Activated CD4-positive, alpha-beta T cell treated with anti-CD3 and anti-CD28 coated beads for 36 hours (primary cell): Measurements from ENCODE around the gene BATF3. TPM values are rescaled to one million over a fixed set of nuclear protein-coding genes. Genes with fewer than 3 reads are reported as not detected.
"Not testable (repeated sequence)": the region's sequence is repeated elsewhere in the genome, so short reads cannot be mapped to it uniquely, and the experiment has no call there.

Source experiments
- ATAC-seq: fragments of 200-7000 bp; cut with Tn5 transposase; one replicate; pipeline ENCODE4 v1.10.0; 2021; ENCODE audit warnings: mild to moderate bottlenecking, moderate library complexity
- CTCF ChIA-PET: fragments of 350-600 bp; sonication (Branson Sonifier 250); formaldehyde crosslinking; loops from one replicate; lab custom pipeline; 2021; ENCODE audit warnings: antibody characterized with exemption; lab: Charles Lee
- POLR2A ChIA-PET: fragments of 350-600 bp; sonication (Branson Sonifier 250); formaldehyde crosslinking; loops from one replicate; lab custom pipeline; 2021; ENCODE audit warnings: antibody characterized with exemption, inconsistent platforms; lab: Charles Lee
- DNase-seq: peaks from one replicate; pipeline ENCODE4 v3.0.0-alpha.2; 2020
- H3K27ac Mint-ChIP-seq: one replicate; pipeline ENCODE4 v1.8.0; 2021; ENCODE audit warnings: mixed read lengths
- H3K27me3 Mint-ChIP-seq: one replicate; pipeline ENCODE4 v1.8.0; 2021; ENCODE audit warnings: mixed read lengths
- H3K36me3 Mint-ChIP-seq: one replicate; pipeline ENCODE4 v1.8.0; 2021; ENCODE audit warnings: low read depth, mixed read lengths
- H3K4me1 Mint-ChIP-seq: one replicate; pipeline ENCODE4 v1.8.0; 2021; ENCODE audit warnings: mixed read lengths
- H3K4me3 Mint-ChIP-seq: one replicate; pipeline ENCODE4 v1.8.0; 2021; ENCODE audit warnings: mild to moderate bottlenecking, moderate library complexity, mixed read lengths
- H3K9me3 Mint-ChIP-seq: one replicate; pipeline ENCODE4 v1.8.0; 2021; ENCODE audit warnings: low read depth, mixed read lengths
- intact Hi-C, 2 experiments: fragments of 100-400 bp; cut with DNase I in 1 of 2; cut with micrococcal nuclease in 1 of 2; formaldehyde crosslinking; loops; one replicate each; pipeline versions ENCODE4 v1.14.2 to v1.15.1; 2022 to 2024; cut with DNase I, micrococcal nuclease
- total RNA-seq, 2 experiments: library from RNA; stranded (reverse); gene quantifications; one replicate each; pipeline ENCODE4 v1.2.3, GENCODE V29; 2021

BATF3 gene
- total RNA-seq, 2 experiments from 2014 or later, result 129 to 149 TPM

- H3K9me3 Mint-ChIP-seq, result no peaks in the 10 kb centered on the region
- CTCF ChIA-PET, result interaction anchor here (0.6 to 3.8 kb wide), 51 partner anchors 9 to 331 kb away, joined by 3 to 88 read pairs (median 4); partner anchors contain the start of genes FLVCR1, NSL1 and TATDN3
- H3K27me3 Mint-ChIP-seq, result peaks cover 3% of the 10 kb centered on the region
- H3K4me1 Mint-ChIP-seq, result peaks cover 15% of the 10 kb centered on the region
- peak; percentile 91 for DNase-seq
- peak; percentile 98 for ATAC-seq
- POLR2A ChIA-PET, result interaction anchor here (0.6 to 1.3 kb wide), 7 partner anchors 19 to 323 kb away, joined by 3 to 6 read pairs (median 3); partner anchors contain the start of genes ATF3 and BATF3
- H3K27ac Mint-ChIP-seq, result peak overlapping the region; percentile 77
- peak overlapping the region; percentile 57 for H3K4me3 Mint-ChIP-seq
- intact Hi-C loops, result loop anchor here (1.0 to 5.0 kb wide), 8 partner anchors 34 to 330 kb away; partner anchors contain the start of genes BATF3 (in 1 of the 2) and FLVCR1 (in 1 of the 2)
- no peaks in the 10 kb centered on the region for H3K36me3 Mint-ChIP-seq
These were observed 34.2 kb downstream of the BATF3 start for GRCh38 chr1:212665241-212666115.

GRCh38 chr1:212664409-212665199, 35.0 kb downstream of the BATF3 start:
- Mint-ChIP-seq H3K4me3 (peak overlapping the region; percentile 57), H3K36me3 (no peaks in the 10 kb centered on the region), H3K27me3 (no peaks in the 10 kb centered on the region), H3K4me1 (peaks cover 15% of the 10 kb centered on the region), H3K27ac (no peak overlapping the region), H3K9me3 (no peaks in the 10 kb centered on the region)
- CTCF ChIA-PET, result interaction anchor here (0.5 to 3.8 kb wide), 51 partner anchors 9 to 332 kb away, joined by 3 to 88 read pairs (median 4); partner anchors contain the start of genes FLVCR1, NSL1 and TATDN3
- intact Hi-C loops, result loop anchor here (1.0 to 5.0 kb wide), 8 partner anchors 35 to 331 kb away; partner anchors contain the start of genes BATF3 (in 1 of the 2) and FLVCR1 (in 1 of the 2)
- ATAC-seq (no peak), DNase-seq (no peak)
- POLR2A ChIA-PET, result interaction anchor here (0.6 to 1.3 kb wide), 6 partner anchors 19 to 324 kb away, joined by 3 to 6 read pairs (median 3); partner anchors contain the start of gene ATF3

GRCh38 chr1:212658250-212658649, 41.4 kb downstream of the BATF3 start:
- H3K27me3 Mint-ChIP-seq, result peaks cover 11% of the 10 kb centered on the region
- H3K4me1 Mint-ChIP-seq, H3K27ac Mint-ChIP-seq, intact Hi-C loops, H3K9me3 Mint-ChIP-seq, CTCF ChIA-PET, H3K4me3 Mint-ChIP-seq, H3K36me3 Mint-ChIP-seq, DNase-seq, POLR2A ChIA-PET, ATAC-seq: not testable (repeated sequence)

GRCh38 chr1:212656730-212657129, 42.9 kb downstream of the BATF3 start:
- H3K36me3 Mint-ChIP-seq, result no peaks in the 10 kb centered on the region
- CTCF ChIA-PET, result no interaction called here
- no peaks in the 10 kb centered on the region for H3K9me3 Mint-ChIP-seq
- no peak overlapping the region for H3K27ac Mint-ChIP-seq
- ATAC-seq (peak; percentile 23), DNase-seq (no peak)
- H3K27me3 Mint-ChIP-seq, result peaks cover 11% of the 10 kb centered on the region
- POLR2A ChIA-PET, result no interaction called here
- no peak overlapping the region for H3K4me3 Mint-ChIP-seq
- H3K4me1 Mint-ChIP-seq, result no peaks in the 10 kb centered on the region
- intact Hi-C loops, result no loop called here

GRCh38 chr1:212655668-212656440, 43.8 kb downstream of the BATF3 start:
- ATAC-seq, result no peak
- Mint-ChIP-seq H3K4me1 (no peaks in the 10 kb centered on the region), H3K9me3 (no peaks in the 10 kb centered on the region), H3K4me3 (no peak overlapping the region), H3K36me3 (no peaks in the 10 kb centered on the region), H3K27me3 (peaks cover 11% of the 10 kb centered on the region), H3K27ac (no peak overlapping the region)
- intact Hi-C loops, result no loop called here
- CTCF ChIA-PET, result interaction anchor here (0.7 to 1.9 kb wide), 4 partner anchors 9 to 200 kb away, joined by 3 to 6 read pairs (median 4); no protein-coding TSS in a partner anchor
- no peak for DNase-seq
- POLR2A ChIA-PET, result no interaction called here

- no peak for DNase-seq
- no peaks in the 10 kb centered on the region for H3K36me3 Mint-ChIP-seq
- H3K27ac Mint-ChIP-seq, result no peak overlapping the region
- no peak overlapping the region for H3K4me3 Mint-ChIP-seq
- POLR2A ChIA-PET, result no interaction called here
- intact Hi-C loops, result no loop called here
- no peaks in the 10 kb centered on the region for H3K4me1 Mint-ChIP-seq
- H3K27me3 Mint-ChIP-seq, result peaks cover 9% of the 10 kb centered on the region
- ATAC-seq, result no peak
- CTCF ChIA-PET, result interaction anchor here (0.5 to 2.2 kb wide), 3 partner anchors 12 to 228 kb away, joined by 3 to 8 read pairs (median 3); no protein-coding TSS in a partner anchor
- H3K9me3 Mint-ChIP-seq, result no peaks in the 10 kb centered on the region
These were observed 47.0 kb downstream of the BATF3 start for GRCh38 chr1:212652609-212653008.

- H3K4me1 Mint-ChIP-seq, result no peaks in the 10 kb centered on the region
- H3K36me3 Mint-ChIP-seq, result no peaks in the 10 kb centered on the region
- ATAC-seq (no peak), DNase-seq (no peak)
- no peak overlapping the region for H3K27ac Mint-ChIP-seq
- H3K4me3 Mint-ChIP-seq, result no peak overlapping the region
- no peaks in the 10 kb centered on the region for H3K9me3 Mint-ChIP-seq
- CTCF ChIA-PET, result interaction anchor here (0.8 to 2.2 kb wide), 3 partner anchors 12 to 197 kb away, joined by 3 to 11 read pairs (median 8); no protein-coding TSS in a partner anchor
- H3K27me3 Mint-ChIP-seq, result peaks cover 9% of the 10 kb centered on the region
- intact Hi-C loops, result no loop called here
- POLR2A ChIA-PET, result no interaction called here
These were observed 47.7 kb downstream of the BATF3 start for GRCh38 chr1:212651977-212652376.

GRCh38 chr1:212651521-212651920, 48.1 kb downstream of the BATF3 start:
- ATAC-seq (no peak), DNase-seq (no peak)
- H3K9me3 Mint-ChIP-seq, result no peaks in the 10 kb centered on the region
- no peaks in the 10 kb centered on the region for H3K4me1 Mint-ChIP-seq
- H3K27me3 Mint-ChIP-seq, result peaks cover 9% of the 10 kb centered on the region
- no peak overlapping the region for H3K27ac Mint-ChIP-seq
- no peaks in the 10 kb centered on the region for H3K36me3 Mint-ChIP-seq
- ChIA-PET CTCF (interaction anchor here (0.6 to 2.2 kb wide), 3 partner anchors 13 to 196 kb away, joined by 3 to 11 read pairs (median 4); no protein-coding TSS in a partner anchor), POLR2A (no interaction called here)
- intact Hi-C loops, result no loop called here
- no peak overlapping the region for H3K4me3 Mint-ChIP-seq

- intact Hi-C loops, result no loop called here
- no peaks in the 10 kb centered on the region for H3K36me3 Mint-ChIP-seq
- ChIA-PET POLR2A (interaction anchor here (0.6 kb wide), 1 partner anchor 412 kb away, joined by 6 read pairs; no protein-coding TSS in a partner anchor), CTCF (interaction anchor here (0.9 to 3.1 kb wide), 7 partner anchors 14 to 344 kb away, joined by 3 to 11 read pairs (median 4); no protein-coding TSS in a partner anchor)
- H3K27me3 Mint-ChIP-seq, result peaks cover 8% of the 10 kb centered on the region
- H3K4me1 Mint-ChIP-seq, result no peaks in the 10 kb centered on the region
- no peak for DNase-seq
- H3K4me3 Mint-ChIP-seq, result no peak overlapping the region
- H3K27ac Mint-ChIP-seq, result no peak overlapping the region
- no peak for ATAC-seq
- no peaks in the 10 kb centered on the region for H3K9me3 Mint-ChIP-seq
These were observed 49.4 kb downstream of the BATF3 start for GRCh38 chr1:212650228-212650627.

- Mint-ChIP-seq H3K4me3 (no peak overlapping the region), H3K4me1 (no peaks in the 10 kb centered on the region), H3K27ac (no peak overlapping the region), H3K9me3 (no peaks in the 10 kb centered on the region), H3K27me3 (peaks cover under 1% of the 10 kb centered on the region), H3K36me3 (no peaks in the 10 kb centered on the region)
- ATAC-seq, result no peak
- intact Hi-C loops, result no loop called here
- ChIA-PET POLR2A (no interaction called here), CTCF (interaction anchor here (1.3 to 3.1 kb wide), 4 partner anchors 16 to 346 kb away, joined by 3 to 13 read pairs (median 7); no protein-coding TSS in a partner anchor)
- no peak for DNase-seq
These were observed 50.6 kb downstream of the BATF3 start for GRCh38 chr1:212649020-212649419.
